ENCODE measurements around the gene STPG1. TPM values are rescaled to one million over a fixed set of nuclear protein-coding genes. Genes with fewer than 3 reads are reported as not detected.

Gene STPG1
- total and polyA plus RNA-seq, 8 donors: 7.8 to 11.1 (median 9.0) TPM

DNA sequence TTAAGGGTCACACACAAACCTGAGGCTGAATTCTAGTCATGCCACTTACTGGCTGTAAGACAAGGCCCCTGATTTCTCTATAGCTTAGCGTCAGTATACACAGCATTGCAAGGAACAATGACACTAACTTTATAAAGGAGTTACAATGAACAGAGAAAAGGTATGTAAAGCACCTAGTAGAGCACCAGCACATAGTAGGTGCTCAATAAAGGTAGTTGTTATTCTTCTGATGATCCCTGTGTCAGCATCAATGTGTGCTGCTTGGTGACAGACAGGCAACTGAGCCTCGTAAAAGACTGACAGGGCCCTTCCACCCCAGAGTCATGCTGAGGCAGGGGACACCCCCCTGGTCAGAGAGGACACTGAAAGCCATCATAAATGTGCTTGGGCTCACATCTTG lies 51.2 kb downstream of the STPG1 start:
- intact Hi-C loops (cut with DNase I): no loop called here
- Histone ChIP-seq H3K27ac (no peak overlapping the region), H3K9me3 (no peaks in the 10 kb centered on the region), H3K4me1 (peaks cover 0 to 10% of the 10 kb centered on the region in 2 donors), H3K27me3 (no peaks in the 10 kb centered on the region), H3K4me3 (no peak overlapping the region), H3K36me3 (peaks cover 0 to 8% of the 10 kb centered on the region in 2 donors)
- no peak for ATAC-seq
- DNase-seq: no peak
- TF ChIP-seq, protein P1, sequence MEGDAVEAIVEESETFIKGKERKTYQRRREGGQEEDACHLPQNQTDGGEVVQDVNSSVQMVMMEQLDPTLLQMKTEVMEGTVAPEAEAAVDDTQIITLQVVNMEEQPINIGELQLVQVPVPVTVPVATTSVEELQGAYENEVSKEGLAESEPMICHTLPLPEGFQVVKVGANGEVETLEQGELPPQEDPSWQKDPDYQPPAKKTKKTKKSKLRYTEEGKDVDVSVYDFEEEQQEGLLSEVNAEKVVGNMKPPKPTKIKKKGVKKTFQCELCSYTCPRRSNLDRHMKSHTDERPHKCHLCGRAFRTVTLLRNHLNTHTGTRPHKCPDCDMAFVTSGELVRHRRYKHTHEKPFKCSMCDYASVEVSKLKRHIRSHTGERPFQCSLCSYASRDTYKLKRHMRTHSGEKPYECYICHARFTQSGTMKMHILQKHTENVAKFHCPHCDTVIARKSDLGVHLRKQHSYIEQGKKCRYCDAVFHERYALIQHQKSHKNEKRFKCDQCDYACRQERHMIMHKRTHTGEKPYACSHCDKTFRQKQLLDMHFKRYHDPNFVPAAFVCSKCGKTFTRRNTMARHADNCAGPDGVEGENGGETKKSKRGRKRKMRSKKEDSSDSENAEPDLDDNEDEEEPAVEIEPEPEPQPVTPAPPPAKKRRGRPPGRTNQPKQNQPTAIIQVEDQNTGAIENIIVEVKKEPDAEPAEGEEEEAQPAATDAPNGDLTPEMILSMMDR (IDR thresholded peaks at IDR 0.05): no peak

DNA sequence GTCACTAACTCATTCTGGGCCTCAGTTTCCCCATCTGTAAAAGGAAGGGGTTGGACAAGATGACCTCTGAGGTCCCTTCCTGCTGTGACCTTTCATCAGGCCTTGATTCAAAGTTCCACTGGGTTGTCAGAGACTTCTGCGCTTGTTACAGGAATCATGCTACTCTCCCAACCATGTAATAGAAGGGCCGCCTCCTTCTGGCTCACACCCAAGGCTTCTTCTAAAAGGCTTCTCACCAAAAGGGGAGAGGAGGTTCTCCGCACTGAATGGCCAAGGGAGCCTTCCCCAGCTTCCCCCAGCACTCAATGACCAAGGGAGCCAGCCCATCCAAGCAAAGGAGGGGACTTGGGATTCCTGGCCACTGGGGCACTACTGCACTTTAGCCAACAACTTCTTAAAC lies 51.8 kb downstream of the STPG1 start:
- no peak overlapping the region for H3K4me3 ChIP-seq
- intact Hi-C loops (cut with DNase I): no loop called here
- no peaks in the 10 kb centered on the region for H3K27me3 ChIP-seq
- DNase-seq (no peak), ATAC-seq (no peak)
- H3K4me1 ChIP-seq: peaks cover 0 to 10% of the 10 kb centered on the region in 2 donors
- TF ChIP-seq, protein P1 (IDR thresholded peaks at IDR 0.05): no peak
- H3K9me3 ChIP-seq: no peaks in the 10 kb centered on the region
- peaks cover 0 to 8% of the 10 kb centered on the region in 2 donors for H3K36me3 ChIP-seq
- no peak overlapping the region for H3K27ac ChIP-seq

DNA sequence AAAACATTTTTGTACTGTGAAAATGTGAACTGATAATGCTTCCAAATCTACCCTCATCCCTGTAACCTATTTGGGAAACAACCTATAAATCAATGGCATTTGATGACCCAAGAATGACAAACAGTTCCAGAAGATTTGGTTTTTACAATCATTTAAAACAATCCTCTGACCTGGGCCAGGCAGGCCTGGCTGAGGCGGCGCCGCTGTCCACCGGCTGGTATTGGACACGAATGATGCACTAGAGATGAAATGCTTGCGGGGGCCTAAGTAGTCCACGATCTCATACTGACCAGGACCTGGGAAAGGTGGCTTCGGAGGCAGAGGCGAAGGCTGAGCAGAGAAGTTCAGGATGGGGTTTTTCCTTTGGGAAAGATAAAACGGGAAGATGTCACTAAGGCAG lies 52.9 kb downstream of the STPG1 start:
- Histone ChIP-seq H3K4me3 (no peak overlapping the region), H3K36me3 (peaks cover 0 to 8% of the 10 kb centered on the region in 2 donors)

DNA sequence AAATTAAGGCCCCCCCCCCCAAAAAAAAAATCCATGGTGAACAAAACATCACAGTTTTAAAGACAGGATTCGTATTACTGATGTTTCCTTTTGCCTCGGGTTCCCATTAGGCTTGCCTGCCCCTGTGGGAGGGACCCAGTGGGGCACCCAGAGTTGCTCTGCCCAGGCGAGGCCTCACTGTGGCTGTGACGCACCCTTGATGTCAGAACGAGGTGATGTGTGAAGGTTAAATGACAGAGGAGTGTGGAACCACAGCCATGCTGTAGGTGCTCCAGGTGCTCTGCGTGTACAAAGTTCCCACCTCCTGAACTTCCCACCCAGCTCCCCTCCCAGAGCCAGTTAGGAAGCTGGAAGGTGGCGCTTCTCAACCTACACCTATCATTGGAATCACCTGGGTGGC lies 56.5 kb downstream of the STPG1 start:
- Histone ChIP-seq H3K4me1 (no peaks in the 10 kb centered on the region), H3K36me3 (peaks cover 0 to 8% of the 10 kb centered on the region in 2 donors), H3K27me3 (no peaks in the 10 kb centered on the region), H3K4me3 (no peak overlapping the region), H3K9me3 (no peaks in the 10 kb centered on the region), H3K27ac (no peak overlapping the region)
- TF ChIP-seq, protein P1 (IDR thresholded peaks at IDR 0.05): no peak
- intact Hi-C loops (cut with DNase I): no loop called here
- DNase-seq: no peak
- ATAC-seq: no peak

More for the DNA sequence above, 52.9 kb downstream of the STPG1 start:
- no peak for DNase-seq
- H3K4me1 ChIP-seq: peaks cover 0 to 10% of the 10 kb centered on the region in 2 donors
- no peak for ATAC-seq
- H3K9me3 ChIP-seq: no peaks in the 10 kb centered on the region
- intact Hi-C loops (cut with DNase I): no loop called here
- H3K27me3 ChIP-seq: no peaks in the 10 kb centered on the region
- H3K27ac ChIP-seq: no peak overlapping the region
- TF ChIP-seq, protein P1 (IDR thresholded peaks at IDR 0.05): no peak

DNA sequence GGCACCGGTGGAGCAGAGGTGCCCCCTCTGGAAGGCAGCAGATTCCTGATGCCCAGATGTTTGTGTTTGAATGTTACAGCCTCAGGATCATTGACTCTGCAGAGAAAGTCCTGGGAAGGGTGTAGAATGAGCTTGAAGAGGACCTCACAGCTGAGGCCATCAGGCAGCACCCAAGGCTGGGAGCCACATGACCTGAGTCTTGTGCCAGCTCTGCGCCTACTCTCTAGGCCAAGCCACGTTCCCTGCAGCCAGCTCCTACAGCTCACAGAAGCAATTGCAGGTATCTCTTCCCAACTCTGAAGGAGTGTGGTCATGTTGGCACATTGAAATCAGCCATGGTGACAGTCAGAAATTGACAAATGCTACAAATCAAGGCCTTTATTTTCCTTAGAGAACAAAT lies 58.1 kb downstream of the STPG1 start:
- TF ChIP-seq, protein P1 (IDR thresholded peaks at IDR 0.05): no peak
- Histone ChIP-seq H3K27me3 (no peaks in the 10 kb centered on the region), H3K9me3 (no peaks in the 10 kb centered on the region), H3K27ac (no peak overlapping the region), H3K4me1 (no peaks in the 10 kb centered on the region), H3K36me3 (peaks cover 0 to 8% of the 10 kb centered on the region in 2 donors), H3K4me3 (no peak overlapping the region)
- intact Hi-C loops (cut with DNase I): no loop called here
- DNase-seq: no peak
- no peak for ATAC-seq

Measured in left lung (tissue), 10 donors.